Activated CD4-positive, alpha-beta T cell treated with anti-CD3 and anti-CD28 coated beads, Interleukin-2, amount 10 ng/mL, durations not matched to agents 24 days and 14 days (primary cell): ENCODE results near the gene TMPRSS3. TPM values are rescaled to one million over a fixed set of nuclear protein-coding genes. Genes with fewer than 3 reads are reported as not detected.
A peak's percentile ranks its signal among the peaks of the same experiment; 100 is the strongest.

Source experiments
- DNase-seq: peaks from one replicate; pipeline ENCODE4 v3.0.0; 2022
- H3K27ac Mint-ChIP-seq: one replicate; pipeline ENCODE4 v1.8.0; 2022; ENCODE audit warnings: mild to moderate bottlenecking, mixed read lengths
- H3K27me3 Mint-ChIP-seq: one replicate; pipeline ENCODE4 v1.8.0; 2022; ENCODE audit warnings: mixed read lengths
- H3K36me3 Mint-ChIP-seq: one replicate; pipeline ENCODE4 v1.8.0; 2022; ENCODE audit warnings: low read depth, mild to moderate bottlenecking, mixed read lengths
- H3K4me1 Mint-ChIP-seq: one replicate; pipeline ENCODE4 v1.8.0; 2021; ENCODE audit warnings: mixed read lengths
- H3K4me3 Mint-ChIP-seq: one replicate; pipeline ENCODE4 v1.8.0; 2022; ENCODE audit warnings: mild to moderate bottlenecking, moderate library complexity, mixed read lengths
- H3K9me3 Mint-ChIP-seq: one replicate; pipeline ENCODE4 v1.8.0; 2021; ENCODE audit warnings: mixed read lengths
- intact Hi-C: fragments of 100-400 bp; cut with micrococcal nuclease; formaldehyde crosslinking; loops from one replicate; pipeline ENCODE4 v1.15.1; 2023
- total RNA-seq: library from RNA; stranded (reverse); gene quantifications from 2 replicates; pipeline ENCODE4 v1.2.3, GENCODE V29; 2022

Gene TMPRSS3
- 56.9 and 58.7 TPM in 2 replicates for total RNA-seq

- H3K27me3 Mint-ChIP-seq = no peaks in the 10 kb centered on the region
- no peak for DNase-seq
- H3K4me1 Mint-ChIP-seq = peaks cover 61% of the 10 kb centered on the region
- intact Hi-C loops = no loop called here
- H3K4me3 Mint-ChIP-seq = no peak within 1 kb of the TSS
- H3K27ac Mint-ChIP-seq = no peak within 1 kb of the TSS
- H3K36me3 Mint-ChIP-seq = peaks cover 38% of the 10 kb centered on the region
- no peaks in the 10 kb centered on the region for H3K9me3 Mint-ChIP-seq
Observed at GRCh38 chr21:42395905-42396651, at the start of gene TMPRSS3. TMPRSS3 (minus strand) TSS chr21:42396052; CDS start chr21:42395417, 635 bp downstream.

- H3K27me3 Mint-ChIP-seq = no peaks in the 10 kb centered on the region
- no peak overlapping the region for H3K27ac Mint-ChIP-seq
- H3K9me3 Mint-ChIP-seq = no peaks in the 10 kb centered on the region
- DNase-seq = no peak
- H3K4me1 Mint-ChIP-seq = peaks cover 48% of the 10 kb centered on the region
- intact Hi-C loops = no loop called here
- no peak overlapping the region for H3K4me3 Mint-ChIP-seq
- H3K36me3 Mint-ChIP-seq = peaks cover 71% of the 10 kb centered on the region
Observed at GRCh38 chr21:42445311-42445710, 49.5 kb upstream of the TMPRSS3 start.

- Mint-ChIP-seq H3K9me3 (peaks cover 3% of the 10 kb centered on the region), H3K27me3 (no peaks in the 10 kb centered on the region), H3K27ac (peak overlapping the region; percentile 41), H3K4me3 (no peak overlapping the region), H3K36me3 (peaks cover 77% of the 10 kb centered on the region), H3K4me1 (peaks cover 48% of the 10 kb centered on the region)
- intact Hi-C loops = no loop called here
- no peak for DNase-seq
Observed at GRCh38 chr21:42444745-42445059, 48.9 kb upstream of the TMPRSS3 start.

DNA sequence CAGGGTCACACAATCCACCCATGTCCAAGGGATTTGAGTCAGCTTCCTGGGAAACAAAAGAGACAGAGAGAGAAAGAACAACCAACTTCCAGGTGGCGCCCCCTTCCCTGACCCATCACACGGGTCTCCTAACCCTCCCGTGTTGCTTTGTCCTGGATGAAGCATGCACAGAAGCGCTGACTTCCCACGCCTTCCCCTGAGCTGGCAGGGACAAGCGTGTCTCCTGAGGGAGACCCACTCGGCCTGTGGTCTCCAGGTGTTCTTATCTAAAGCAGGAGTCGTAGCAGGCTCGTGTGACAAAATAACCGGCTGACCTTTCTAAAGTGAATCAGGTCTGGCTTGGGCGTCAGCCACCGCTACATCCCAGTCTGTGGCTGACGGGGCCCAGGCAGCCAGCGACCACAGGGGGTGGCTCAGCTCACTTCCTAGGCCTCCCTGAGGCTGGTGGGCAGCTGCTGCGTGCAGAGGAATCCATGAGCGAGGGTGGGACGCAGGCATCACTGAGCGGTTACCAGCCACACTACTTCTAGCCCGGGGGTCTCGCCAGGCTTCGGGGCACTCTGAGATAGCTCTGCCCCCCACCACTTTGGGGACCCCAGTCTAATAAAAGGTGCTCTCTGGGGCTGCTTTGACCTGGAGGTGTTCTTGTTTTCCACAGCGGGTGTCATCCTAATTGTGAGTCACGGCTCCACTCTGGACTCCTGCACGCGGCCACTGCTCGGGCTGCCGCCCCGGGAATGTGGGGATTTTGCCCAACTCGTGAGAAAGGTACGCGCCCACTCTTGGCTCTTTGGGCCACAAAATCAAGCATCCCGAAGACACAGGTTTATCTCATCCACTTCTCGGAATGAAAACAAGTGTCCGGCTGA is 48.3 kb upstream of the TMPRSS3 start:
- Mint-ChIP-seq H3K9me3 (peaks cover 5% of the 10 kb centered on the region), H3K27ac (peak overlapping the region; percentile 41), H3K36me3 (peaks cover 82% of the 10 kb centered on the region), H3K27me3 (no peaks in the 10 kb centered on the region), H3K4me3 (no peak overlapping the region), H3K4me1 (peaks cover 51% of the 10 kb centered on the region)
- DNase-seq = no peak
- intact Hi-C loops = no loop called here

GRCh38 chr21:42443181-42443785 is 47.4 kb upstream of the TMPRSS3 start:
- DNase-seq = no peak
- no peaks in the 10 kb centered on the region for H3K27me3 Mint-ChIP-seq
- peaks cover 88% of the 10 kb centered on the region for H3K36me3 Mint-ChIP-seq
- intact Hi-C loops = no loop called here
- H3K9me3 Mint-ChIP-seq = peaks cover 5% of the 10 kb centered on the region
- peaks cover 50% of the 10 kb centered on the region for H3K4me1 Mint-ChIP-seq
- no peak overlapping the region for H3K4me3 Mint-ChIP-seq
- peak overlapping the region; percentile 37 for H3K27ac Mint-ChIP-seq

- Mint-ChIP-seq H3K27me3 (no peaks in the 10 kb centered on the region), H3K27ac (peak overlapping the region; percentile 60), H3K4me3 (no peak overlapping the region), H3K4me1 (peaks cover 49% of the 10 kb centered on the region), H3K36me3 (peaks cover 86% of the 10 kb centered on the region), H3K9me3 (peaks cover 5% of the 10 kb centered on the region)
- DNase-seq = no peak
- intact Hi-C loops = loop anchor here (2.0 kb wide), 1 partner anchor 27 kb away; no protein-coding TSS in a partner anchor
Observed at GRCh38 chr21:42441963-42442362, 46.1 kb upstream of the TMPRSS3 start.

DNA sequence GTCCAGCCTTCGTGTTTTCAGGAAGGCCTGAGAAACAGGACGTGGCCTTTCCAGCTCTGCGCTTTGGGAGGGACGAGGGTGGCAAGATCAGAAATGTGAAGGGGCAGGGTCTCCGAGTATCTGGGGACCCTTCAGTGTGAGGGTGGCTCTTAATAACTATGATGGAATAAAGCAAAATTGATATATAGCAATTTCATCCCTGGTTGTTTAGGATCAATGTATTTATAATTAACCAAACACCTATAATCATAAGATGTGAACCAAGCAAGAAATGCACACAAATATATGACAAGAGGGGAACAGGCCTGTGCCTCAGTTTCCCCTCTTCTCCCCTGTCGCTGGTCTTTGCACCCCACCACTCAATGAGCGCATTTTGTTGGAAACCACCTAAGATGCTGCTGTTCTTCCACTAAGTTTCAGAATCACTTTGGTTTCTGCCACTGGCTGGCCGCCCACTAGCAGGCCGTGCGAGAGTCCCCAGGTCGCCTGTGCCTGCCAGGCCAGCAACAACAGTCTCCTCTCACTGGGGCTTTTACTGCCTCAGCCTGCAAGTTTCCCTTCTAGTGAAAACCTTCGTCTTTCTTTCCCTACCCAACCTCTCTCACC is 44.4 kb upstream of the TMPRSS3 start:
- peak overlapping the region; percentile 69 for H3K4me3 Mint-ChIP-seq
- intact Hi-C loops = loop anchor here (1.0 to 2.0 kb wide), 3 partner anchors 19 to 40 kb away; no protein-coding TSS in a partner anchor
- H3K36me3 Mint-ChIP-seq = peaks cover 87% of the 10 kb centered on the region
- peaks cover 12% of the 10 kb centered on the region for H3K9me3 Mint-ChIP-seq
- no peak for DNase-seq
- no peaks in the 10 kb centered on the region for H3K27me3 Mint-ChIP-seq
- peak overlapping the region; percentile 92 for H3K27ac Mint-ChIP-seq
- peaks cover 46% of the 10 kb centered on the region for H3K4me1 Mint-ChIP-seq

DNA sequence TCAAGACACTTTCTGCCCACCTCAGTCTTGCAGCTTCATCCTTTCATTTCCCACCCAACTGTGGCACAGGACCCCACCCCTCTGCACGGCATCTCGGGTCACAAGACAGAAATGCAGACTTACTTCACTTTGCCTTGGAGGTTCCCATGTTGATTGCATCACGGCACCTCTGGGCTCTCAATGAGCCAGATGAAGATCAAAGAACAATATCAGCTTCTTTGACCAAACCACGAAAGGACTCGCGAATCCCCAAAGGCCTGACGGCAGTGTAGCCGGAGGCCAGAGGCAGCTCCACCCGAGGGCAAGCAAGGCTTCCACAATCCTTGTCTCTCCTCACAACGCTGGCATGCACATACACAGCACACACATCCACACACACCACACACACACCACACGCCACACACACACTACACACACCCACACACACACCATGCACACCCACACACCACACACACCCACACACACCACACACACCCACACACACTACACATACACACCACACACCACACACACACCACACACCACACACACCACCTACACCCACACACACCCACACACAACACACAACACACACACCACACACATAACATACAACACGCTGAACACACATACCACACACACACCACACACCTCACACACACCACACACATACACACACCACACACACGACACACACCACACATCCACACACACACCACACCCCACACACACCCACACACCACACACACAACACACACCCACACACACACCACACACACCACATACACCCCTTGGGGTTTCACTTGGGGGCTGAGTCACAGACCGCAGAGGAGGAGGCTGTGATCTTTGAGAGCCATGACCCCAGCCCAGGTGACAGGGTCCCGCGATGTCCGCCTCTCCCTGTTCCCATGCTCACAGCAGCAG is 43.7 kb upstream of the TMPRSS3 start:
- peak; percentile 67 for DNase-seq
- H3K27ac Mint-ChIP-seq = peak overlapping the region; percentile 92
- no peaks in the 10 kb centered on the region for H3K27me3 Mint-ChIP-seq
- intact Hi-C loops = loop anchor here (1.0 to 2.0 kb wide), 3 partner anchors 18 to 39 kb away; no protein-coding TSS in a partner anchor
- peak overlapping the region; percentile 69 for H3K4me3 Mint-ChIP-seq
- H3K36me3 Mint-ChIP-seq = peaks cover 87% of the 10 kb centered on the region
- H3K9me3 Mint-ChIP-seq = peaks cover 13% of the 10 kb centered on the region
- H3K4me1 Mint-ChIP-seq = peaks cover 52% of the 10 kb centered on the region

DNA sequence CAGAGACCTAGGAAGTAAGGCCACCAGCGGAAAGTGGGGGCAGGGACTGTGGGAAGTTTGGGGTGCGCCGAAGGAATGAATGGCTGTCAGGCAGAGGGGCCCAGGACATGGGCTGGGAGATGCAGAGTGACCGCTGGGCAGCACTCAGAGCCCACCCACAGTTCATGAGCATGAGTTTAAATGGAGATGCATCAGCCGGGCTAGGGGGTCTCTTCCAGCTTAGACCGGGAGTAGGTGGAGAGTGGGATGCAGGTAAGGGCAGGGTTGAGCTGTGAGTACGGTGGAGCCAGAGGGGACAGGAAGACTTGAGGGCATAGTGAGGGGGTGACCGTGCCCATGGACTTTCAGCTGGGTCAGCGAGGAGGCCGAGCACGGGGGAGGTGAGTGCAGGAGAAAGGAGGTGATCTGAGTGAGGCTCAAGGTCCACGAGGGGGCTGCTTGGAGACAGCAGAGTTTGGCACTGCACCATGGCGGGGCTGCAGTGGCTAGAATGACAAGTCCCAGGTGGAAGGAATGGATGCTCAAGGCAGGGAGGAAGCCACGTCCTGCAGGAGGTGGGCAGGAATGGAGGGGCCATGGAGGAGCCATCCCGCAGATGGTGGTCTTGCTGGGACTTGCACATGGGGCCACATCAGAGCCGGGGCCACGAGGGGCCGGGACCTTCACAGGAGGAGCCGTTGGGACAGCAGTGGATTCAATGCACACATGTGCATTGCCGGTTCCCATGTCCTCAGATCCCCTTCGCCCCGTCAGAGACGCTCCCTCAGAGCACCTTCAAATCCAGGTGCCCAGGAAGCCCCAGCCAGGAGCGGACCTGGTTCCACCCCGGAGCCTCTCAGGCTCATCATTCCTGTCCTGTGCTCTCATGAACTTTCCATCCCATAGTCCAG is 42.7 kb upstream of the TMPRSS3 start:
- intact Hi-C loops = no loop called here
- H3K27ac Mint-ChIP-seq = peak overlapping the region; percentile 92
- H3K4me3 Mint-ChIP-seq = peak overlapping the region; percentile 31
- H3K9me3 Mint-ChIP-seq = peaks cover 13% of the 10 kb centered on the region
- peaks cover 89% of the 10 kb centered on the region for H3K36me3 Mint-ChIP-seq
- peaks cover 60% of the 10 kb centered on the region for H3K4me1 Mint-ChIP-seq
- no peaks in the 10 kb centered on the region for H3K27me3 Mint-ChIP-seq
- DNase-seq = no peak

- Mint-ChIP-seq H3K4me3 (no peak overlapping the region), H3K4me1 (peaks cover 64% of the 10 kb centered on the region), H3K27ac (peak overlapping the region; percentile 92), H3K9me3 (peaks cover 13% of the 10 kb centered on the region), H3K36me3 (peaks cover 92% of the 10 kb centered on the region), H3K27me3 (no peaks in the 10 kb centered on the region)
- no peak for DNase-seq
- intact Hi-C loops = no loop called here
Observed at GRCh38 chr21:42437786-42438185, 41.9 kb upstream of the TMPRSS3 start.

DNA sequence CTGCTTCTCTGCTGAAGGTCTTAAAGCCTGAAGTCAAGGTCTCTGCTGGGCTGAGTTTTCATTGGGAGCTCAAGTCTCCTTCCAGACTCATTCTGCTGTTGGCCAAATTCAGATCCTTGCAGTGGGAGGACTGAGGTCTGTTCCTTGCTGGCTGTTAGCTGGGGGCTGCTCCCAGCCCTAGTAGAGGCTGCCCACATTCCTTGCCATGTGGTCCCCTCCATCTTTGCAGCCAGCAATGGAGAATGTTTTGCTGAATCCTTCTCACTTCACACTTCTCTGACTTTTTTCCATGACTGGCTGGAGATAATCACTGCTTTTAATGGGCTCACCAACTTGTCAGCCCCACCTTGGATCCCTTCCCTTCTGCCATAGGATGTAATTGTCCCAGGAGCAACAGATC is 41.1 kb upstream of the TMPRSS3 start:
- Mint-ChIP-seq H3K9me3 (peaks cover 16% of the 10 kb centered on the region), H3K4me1 (peaks cover 64% of the 10 kb centered on the region), H3K4me3 (no peak overlapping the region), H3K36me3 (peaks cover 92% of the 10 kb centered on the region), H3K27me3 (no peaks in the 10 kb centered on the region), H3K27ac (no peak overlapping the region)
- DNase-seq = no peak
- intact Hi-C loops = no loop called here

GRCh38 chr21:42435833-42436232 is 40.0 kb upstream of the TMPRSS3 start:
- peaks cover 16% of the 10 kb centered on the region for H3K9me3 Mint-ChIP-seq
- H3K4me1 Mint-ChIP-seq = peaks cover 60% of the 10 kb centered on the region
- peaks cover 96% of the 10 kb centered on the region for H3K36me3 Mint-ChIP-seq
- no peaks in the 10 kb centered on the region for H3K27me3 Mint-ChIP-seq
- intact Hi-C loops = no loop called here
- no peak overlapping the region for H3K27ac Mint-ChIP-seq
- H3K4me3 Mint-ChIP-seq = no peak overlapping the region
- no peak for DNase-seq
